RWPE2 (cell line): ENCODE results near the gene FAM114A1.

Experiments
- ATAC-seq: fragments of 200-7000 bp; cut with Tn5 transposase; 3 replicates; pipeline ENCODE4 v1.9.1; 2021; ENCODE audit warnings: low read depth
- DNase-seq: peaks from one replicate; pipeline ENCODE4 v3.0.0-alpha.2; 2020; ENCODE audit warnings: low spot score
- H3K27ac ChIP-seq: fragments of 450-650 bp; 2 replicates; pipeline ENCODE4 v1.5.1; 2017; ENCODE audit warnings: mild to moderate bottlenecking; ENCODE audit not compliant: poor library complexity, severe bottlenecking
- H3K27me3 ChIP-seq: fragments of 250-450 bp; sonication (Bioruptor Pico); 2 replicates; pipeline ENCODE4 v1.5.1; 2021; ENCODE audit warnings: mild to moderate bottlenecking, moderate library complexity; ENCODE audit not compliant: insufficient read depth, poor library complexity, severe bottlenecking
- H3K36me3 ChIP-seq: fragments of 250-450 bp; sonication (Bioruptor Pico); 2 replicates; pipeline ENCODE4 v1.5.1; 2020; ENCODE audit warnings: low read depth, mild to moderate bottlenecking, moderate library complexity
- H3K4me1 ChIP-seq: fragments of 250-450 bp; sonication (Bioruptor Pico); 2 replicates; pipeline ENCODE4 v1.5.1; 2021; ENCODE audit warnings: mild to moderate bottlenecking, moderate library complexity; ENCODE audit not compliant: insufficient read depth, poor library complexity, severe bottlenecking
- H3K4me3 ChIP-seq: fragments of 250-450 bp; sonication (Bioruptor Pico); 2 replicates; pipeline ENCODE4 v1.5.1; 2021; ENCODE audit warnings: mild to moderate bottlenecking, moderate library complexity; ENCODE audit not compliant: severe bottlenecking
- H3K9me3 ChIP-seq: fragments of 250-450 bp; sonication (Bioruptor Pico); 2 replicates; pipeline ENCODE4 v1.5.1; 2021; ENCODE audit warnings: mild to moderate bottlenecking, moderate library complexity; ENCODE audit not compliant: severe bottlenecking
- TF ChIP-seq, protein P1 (sequence below): fragments of 450-650 bp; IDR thresholded peaks from one replicate; pipeline ENCODE4 v1.5.1; 2017; ENCODE audit warnings: mild to moderate bottlenecking, moderate library complexity; ENCODE audit not compliant: poor library complexity, severe bottlenecking

FAM114A1 gene

DNA sequence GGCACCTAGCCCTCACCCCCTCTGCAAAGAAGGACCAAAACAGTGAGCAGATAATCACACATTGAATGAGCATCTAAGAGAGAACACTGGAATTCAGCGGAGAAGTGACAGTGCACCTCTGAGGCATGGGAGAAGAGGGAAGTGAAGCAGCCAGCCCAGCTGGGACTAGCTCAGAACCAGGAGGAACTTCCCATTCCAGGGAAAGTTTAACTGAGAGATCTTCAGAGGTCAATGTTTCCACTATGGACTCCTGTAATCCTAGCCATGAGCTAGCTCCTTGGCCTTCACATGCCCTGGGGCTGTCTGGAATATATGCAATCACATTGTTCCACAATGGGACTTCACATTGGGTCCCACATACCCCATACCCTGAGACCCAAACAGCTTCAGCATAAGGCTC lies 35.4 kb upstream of the FAM114A1 start:
- ATAC-seq: no peak
- no peak overlapping the region for H3K4me3 ChIP-seq
- TF ChIP-seq, protein P1, sequence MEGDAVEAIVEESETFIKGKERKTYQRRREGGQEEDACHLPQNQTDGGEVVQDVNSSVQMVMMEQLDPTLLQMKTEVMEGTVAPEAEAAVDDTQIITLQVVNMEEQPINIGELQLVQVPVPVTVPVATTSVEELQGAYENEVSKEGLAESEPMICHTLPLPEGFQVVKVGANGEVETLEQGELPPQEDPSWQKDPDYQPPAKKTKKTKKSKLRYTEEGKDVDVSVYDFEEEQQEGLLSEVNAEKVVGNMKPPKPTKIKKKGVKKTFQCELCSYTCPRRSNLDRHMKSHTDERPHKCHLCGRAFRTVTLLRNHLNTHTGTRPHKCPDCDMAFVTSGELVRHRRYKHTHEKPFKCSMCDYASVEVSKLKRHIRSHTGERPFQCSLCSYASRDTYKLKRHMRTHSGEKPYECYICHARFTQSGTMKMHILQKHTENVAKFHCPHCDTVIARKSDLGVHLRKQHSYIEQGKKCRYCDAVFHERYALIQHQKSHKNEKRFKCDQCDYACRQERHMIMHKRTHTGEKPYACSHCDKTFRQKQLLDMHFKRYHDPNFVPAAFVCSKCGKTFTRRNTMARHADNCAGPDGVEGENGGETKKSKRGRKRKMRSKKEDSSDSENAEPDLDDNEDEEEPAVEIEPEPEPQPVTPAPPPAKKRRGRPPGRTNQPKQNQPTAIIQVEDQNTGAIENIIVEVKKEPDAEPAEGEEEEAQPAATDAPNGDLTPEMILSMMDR: no peak
- H3K27ac ChIP-seq: no peak overlapping the region
- no peaks in the 10 kb centered on the region for H3K36me3 ChIP-seq
- DNase-seq: no peak
- H3K27me3 ChIP-seq: no peaks in the 10 kb centered on the region
- peaks cover 4% of the 10 kb centered on the region for H3K9me3 ChIP-seq
- H3K4me1 ChIP-seq: no peaks in the 10 kb centered on the region

DNA sequence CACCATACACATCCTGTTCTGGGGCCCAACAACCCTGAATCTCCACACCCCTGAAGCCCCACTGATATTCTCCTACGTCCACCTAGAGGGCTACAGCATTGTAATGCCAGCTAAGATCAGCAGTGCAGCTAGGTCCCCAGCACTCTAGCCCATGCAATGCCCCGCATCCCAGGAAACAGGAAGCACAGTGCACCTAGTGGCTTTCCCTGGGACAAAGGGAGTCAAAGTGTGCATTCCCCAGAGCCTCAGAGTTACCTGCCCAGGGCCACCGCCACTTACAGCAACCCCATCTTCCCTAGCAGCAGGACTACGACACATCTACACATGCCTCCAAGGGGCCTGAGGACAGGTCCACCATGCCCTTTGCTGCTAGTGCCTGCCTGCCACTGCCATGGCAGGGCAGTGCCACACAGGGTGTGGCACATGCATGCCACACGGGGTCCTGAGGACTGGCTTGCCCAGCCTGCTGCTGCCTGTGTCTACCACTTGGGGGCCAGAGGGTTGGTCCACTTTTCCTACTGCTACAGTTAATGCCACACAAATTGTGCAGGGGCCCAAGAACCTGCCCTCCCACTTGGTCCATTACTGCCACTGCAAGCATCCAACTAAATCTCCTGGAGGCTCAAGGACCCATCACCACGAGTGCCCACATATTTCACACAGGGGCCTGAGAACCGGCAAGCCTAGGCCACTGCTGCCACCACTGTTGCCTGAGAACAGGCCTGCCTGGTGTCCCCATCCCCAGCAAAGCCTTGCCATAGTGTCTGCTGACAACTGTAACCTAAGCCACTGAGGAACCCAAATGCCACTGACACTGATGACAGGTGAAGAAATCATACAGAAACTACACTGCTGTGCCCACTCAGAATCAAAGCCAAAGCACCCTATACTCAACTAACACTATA lies 34.7 kb upstream of the FAM114A1 start:
- no peak for ATAC-seq
- H3K27ac ChIP-seq: no peak overlapping the region
- no peak for DNase-seq
- no peak overlapping the region for H3K4me3 ChIP-seq
- H3K4me1 ChIP-seq: peaks cover 2% of the 10 kb centered on the region
- H3K27me3 ChIP-seq: no peaks in the 10 kb centered on the region
- TF ChIP-seq, protein P1: no peak
- H3K36me3 ChIP-seq: no peaks in the 10 kb centered on the region
- H3K9me3 ChIP-seq: peaks cover 4% of the 10 kb centered on the region

DNA sequence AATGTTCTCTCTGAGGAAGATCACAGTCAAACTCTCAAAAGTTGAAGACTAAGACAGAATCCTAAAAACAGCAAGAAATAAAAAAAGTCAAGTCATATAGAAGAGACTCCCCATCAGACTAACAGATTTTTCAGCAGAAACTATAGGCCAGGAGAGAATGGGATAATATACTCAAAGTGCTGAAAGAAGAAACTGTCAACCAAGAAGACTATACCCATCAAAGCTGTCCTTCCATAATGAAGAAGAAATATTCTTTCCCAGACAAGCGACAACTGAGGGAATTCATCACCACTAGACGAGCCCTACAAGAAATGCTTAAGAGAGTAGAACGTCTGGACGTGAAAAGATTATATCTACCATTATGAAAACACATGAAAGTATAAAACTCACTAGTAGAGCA lies 33.0 kb upstream of the FAM114A1 start:
- Histone ChIP-seq H3K4me3 (no peak overlapping the region), H3K4me1 (peaks cover 4% of the 10 kb centered on the region), H3K36me3 (no peaks in the 10 kb centered on the region), H3K27me3 (no peaks in the 10 kb centered on the region), H3K27ac (no peak overlapping the region), H3K9me3 (peaks cover 4% of the 10 kb centered on the region)
- ATAC-seq (no peak), DNase-seq (no peak)
- TF ChIP-seq, protein P1: no peak

DNA sequence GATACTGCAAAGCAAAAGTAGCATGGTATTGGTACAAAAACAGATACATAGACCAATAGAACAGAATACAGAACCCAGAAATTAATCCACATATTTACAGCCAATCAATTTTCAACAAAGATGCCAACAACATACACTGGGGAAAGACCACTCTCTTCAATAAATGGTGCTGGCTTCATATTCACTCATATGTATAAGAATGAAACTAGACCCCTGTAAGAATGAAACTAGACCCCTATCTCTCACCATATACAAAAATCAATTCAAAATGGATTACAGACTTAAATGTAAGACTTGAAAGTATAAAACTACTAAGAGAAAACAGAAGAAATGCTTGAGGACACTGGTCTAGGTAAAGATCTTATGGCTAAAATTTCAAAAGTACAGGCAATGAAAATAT lies 30.3 kb upstream of the FAM114A1 start:
- no peaks in the 10 kb centered on the region for H3K27me3 ChIP-seq
- H3K9me3 ChIP-seq: peaks cover 4% of the 10 kb centered on the region
- TF ChIP-seq, protein P1: no peak
- H3K36me3 ChIP-seq: no peaks in the 10 kb centered on the region
- no peak overlapping the region for H3K27ac ChIP-seq
- no peak overlapping the region for H3K4me3 ChIP-seq
- ATAC-seq: no peak
- peaks cover 4% of the 10 kb centered on the region for H3K4me1 ChIP-seq
- no peak for DNase-seq

DNA sequence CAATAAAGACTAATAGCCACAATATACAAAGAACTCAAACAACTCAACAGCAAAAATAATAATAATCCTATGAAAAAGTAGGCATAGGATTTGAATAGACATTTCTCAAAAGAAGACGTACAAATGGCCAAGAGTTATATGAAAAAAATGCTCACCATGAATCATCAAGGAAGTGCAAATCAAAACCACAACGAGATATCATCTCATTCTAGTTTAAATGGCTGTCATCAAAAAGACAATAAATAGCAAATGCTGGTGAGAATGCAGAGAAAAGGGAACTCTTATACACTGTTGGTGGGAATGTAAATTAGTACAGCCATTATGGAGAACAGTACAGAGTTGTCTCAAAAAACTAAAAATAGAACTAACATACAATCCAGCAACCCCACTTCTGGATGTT lies 29.8 kb upstream of the FAM114A1 start:
- no peak overlapping the region for H3K27ac ChIP-seq
- ATAC-seq: no peak
- DNase-seq: no peak

More for the DNA sequence above, 29.8 kb upstream of the FAM114A1 start:
- H3K4me1 ChIP-seq: peaks cover 4% of the 10 kb centered on the region
- TF ChIP-seq, protein P1: no peak
- no peaks in the 10 kb centered on the region for H3K36me3 ChIP-seq
- no peaks in the 10 kb centered on the region for H3K27me3 ChIP-seq
- peaks cover 4% of the 10 kb centered on the region for H3K9me3 ChIP-seq
- no peak overlapping the region for H3K4me3 ChIP-seq
